ENCODE data around the gene HDAC4.

GRCh38 chr2:239386001-239386670 is 14.7 kb downstream of the HDAC4 start:
- TF ChIP-seq CTCF (IDR thresholded peaks at IDR 0.05) (no peak), POLR2AphosphoS5 (IDR thresholded peaks at IDR 0.05; ENCODE audit: insufficient read depth in 1 of 2, low read depth in 1 of 2) (no peak), POLR2A (IDR thresholded peaks at IDR 0.05) (no peak)
